ENCODE data around the gene HLA-DPB1.

GRCh38 chr6:33071569-33071968, 4.2 kb upstream of the HLA-DPB1 start:
- TF ChIP-seq CTCF (conservative IDR thresholded peaks at IDR 0.05) (no peak), EZH2 (IDR thresholded peaks at IDR 0.05; ENCODE audit: low read depth) (no peak)

All from PC-9 (cell line).